HG02970 (cell line): Measurements from ENCODE around the gene TNS2.

ENCODE experiments used
- ATAC-seq: cut with Tn5 transposase; IDR thresholded peaks from one replicate; pipeline ENCODE4 v1.9.1; 2021; ENCODE audit warnings: mild to moderate bottlenecking, moderate library complexity, moderate number of reproducible peaks; ENCODE audit not compliant: unreplicated experiment, low FRiP score

Gene TNS2

DNA sequence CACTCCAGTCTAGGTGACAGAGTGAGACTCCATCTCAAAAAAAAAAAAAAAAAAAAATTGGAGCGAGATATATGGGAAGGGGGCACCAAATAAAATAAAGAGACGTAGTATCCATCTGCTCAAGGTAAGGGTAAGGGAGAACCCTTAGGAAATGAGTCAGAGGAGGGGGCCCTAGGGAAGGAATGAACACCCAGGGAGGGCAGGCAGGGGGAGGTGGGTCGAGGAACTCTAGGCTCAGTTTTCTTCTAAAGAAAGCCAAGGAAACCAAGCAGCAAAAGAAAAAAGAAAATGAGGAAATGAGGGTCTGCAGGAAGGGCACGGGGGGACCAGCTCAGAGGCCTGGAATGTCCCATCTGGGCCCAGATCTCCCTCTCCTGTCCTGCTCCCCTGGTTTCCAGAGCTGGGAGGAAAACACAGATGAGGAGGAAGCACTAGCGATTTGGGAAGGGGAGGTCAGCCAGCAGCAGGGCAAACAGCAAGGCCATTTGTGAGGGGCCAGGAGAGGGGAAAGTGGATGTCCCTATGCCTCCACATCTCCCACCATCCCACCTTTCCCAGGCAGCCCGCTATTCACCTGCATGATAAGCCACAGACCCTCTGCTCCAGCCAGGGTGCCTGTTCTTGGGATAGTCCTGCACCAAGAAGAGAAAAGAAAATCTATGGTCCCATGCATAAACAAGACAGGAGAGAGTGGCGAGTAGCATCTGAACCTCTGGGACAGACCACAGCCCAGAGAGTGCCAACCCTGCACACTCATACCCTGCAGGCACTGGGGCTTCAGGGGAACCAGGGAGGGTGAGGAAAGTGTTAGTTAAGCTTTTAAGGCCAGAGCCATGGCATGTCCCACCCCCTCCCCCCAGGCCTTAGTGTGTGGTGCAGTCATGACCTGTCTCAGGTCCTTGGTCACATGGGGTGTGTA lies 17.5 kb downstream of the TNS2 start:
- ATAC-seq: no peak

DNA sequence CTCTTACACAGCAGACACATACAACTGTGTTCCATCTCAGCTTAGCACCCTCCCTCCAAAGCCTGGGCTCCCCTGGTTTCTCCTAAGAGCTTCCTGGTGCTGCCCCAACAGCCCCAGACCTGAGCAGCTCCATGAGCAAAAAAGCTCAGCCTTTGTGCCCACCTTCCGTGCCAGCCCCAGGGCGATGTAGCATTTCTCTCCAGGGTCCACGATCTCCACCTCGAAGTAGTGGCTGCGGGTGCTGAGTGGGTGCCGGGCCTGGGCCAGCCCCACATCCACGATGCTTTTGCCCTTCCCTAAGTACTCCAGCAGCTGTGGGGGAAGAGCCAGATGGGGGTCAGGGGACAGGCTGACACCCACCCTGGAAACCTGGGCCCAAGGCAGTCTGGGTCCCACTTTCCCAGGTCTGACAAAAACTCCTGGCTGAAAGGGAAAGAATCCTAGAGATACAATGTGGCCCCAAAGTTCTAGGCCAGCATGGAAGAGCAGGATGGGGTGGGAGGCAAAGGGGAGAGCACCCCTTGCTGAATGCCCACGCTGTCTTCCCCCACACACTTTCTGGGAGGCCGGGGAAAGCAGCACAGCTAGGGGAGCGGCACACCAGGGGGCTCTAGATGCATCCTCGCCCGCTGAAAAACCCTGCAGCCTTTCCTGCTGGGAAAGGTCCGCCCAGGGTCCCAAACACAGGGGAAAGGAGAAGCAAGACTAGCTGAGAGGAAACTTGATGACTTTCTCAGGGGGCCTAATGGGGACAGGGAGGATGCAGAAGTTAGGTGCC lies 18.3 kb downstream of the TNS2 start:
- ATAC-seq: no peak

DNA sequence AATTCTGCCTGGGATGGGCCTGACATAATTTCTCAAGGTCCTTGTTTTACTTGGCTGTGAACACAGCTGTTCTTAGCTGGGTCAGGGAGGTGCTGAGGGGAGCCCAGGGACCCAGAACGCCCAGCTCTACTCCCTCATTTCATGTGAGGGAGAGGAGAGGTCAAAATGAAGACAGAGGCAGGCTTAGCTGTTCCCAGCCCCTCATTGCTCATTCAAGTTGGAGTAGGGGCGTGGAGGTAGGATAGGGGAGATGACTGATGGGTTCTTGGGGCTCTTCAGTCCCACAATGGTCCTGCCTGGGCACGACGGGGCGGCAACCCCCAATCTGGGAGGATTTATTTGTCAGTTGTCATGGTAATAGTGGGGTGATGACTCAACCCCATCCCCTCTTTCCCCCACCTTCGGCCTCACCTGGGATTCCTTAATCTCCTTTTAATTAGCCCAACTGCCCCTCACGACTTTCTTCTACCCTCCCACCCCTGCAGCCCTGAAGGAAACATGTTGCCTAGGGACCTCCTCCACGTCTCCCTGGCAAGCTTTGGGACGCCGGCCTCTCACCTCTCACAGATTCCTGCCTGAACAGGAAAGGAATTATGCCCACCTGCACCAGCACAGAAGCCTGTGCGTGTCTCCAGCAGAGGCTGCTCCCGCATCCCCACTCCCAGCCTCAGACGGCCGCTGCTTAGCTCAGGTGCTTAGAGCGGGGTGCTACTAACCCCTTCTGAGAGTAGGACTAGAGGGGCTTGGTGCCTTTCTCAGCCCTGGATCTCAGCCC lies 19.1 kb downstream of the TNS2 start:
- ATAC-seq: no peak

DNA sequence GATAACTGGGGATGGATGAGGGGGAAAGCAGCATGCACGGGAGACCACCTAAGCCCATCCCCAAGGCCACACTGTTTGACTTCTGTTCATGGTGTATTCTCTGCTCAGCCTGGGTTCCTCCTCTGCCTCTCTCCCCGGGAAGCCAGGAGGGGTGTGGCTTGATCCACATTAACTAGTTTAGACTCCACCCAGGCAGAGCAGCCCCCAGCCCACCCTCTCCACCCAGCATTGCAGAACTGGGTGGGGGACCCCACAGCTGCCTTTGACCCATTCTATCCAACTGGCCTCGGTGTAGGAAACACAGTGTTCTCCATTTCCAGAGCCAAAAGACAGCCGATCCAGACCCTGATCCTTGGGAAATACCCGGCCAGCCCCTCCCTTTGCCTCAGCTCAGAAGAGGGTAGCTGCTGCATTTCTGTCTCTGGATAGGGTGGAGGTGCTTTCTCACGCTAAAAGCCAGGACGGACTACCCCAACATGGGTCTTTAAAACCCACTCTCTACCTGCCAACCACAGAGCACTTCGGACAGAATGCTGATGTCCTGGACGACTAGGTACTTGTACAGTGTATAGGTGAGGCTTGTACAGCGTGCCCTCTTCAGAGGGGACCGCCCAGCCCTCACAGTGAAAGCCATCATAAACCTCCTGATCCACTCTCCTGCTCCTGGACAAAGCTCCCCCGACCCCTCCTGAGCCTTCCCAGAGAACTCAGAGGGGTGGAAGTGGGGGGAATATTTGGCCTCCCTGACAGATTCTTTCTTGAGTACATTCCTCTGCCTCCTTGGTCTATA lies 20.0 kb downstream of the TNS2 start:
- no peak for ATAC-seq

DNA sequence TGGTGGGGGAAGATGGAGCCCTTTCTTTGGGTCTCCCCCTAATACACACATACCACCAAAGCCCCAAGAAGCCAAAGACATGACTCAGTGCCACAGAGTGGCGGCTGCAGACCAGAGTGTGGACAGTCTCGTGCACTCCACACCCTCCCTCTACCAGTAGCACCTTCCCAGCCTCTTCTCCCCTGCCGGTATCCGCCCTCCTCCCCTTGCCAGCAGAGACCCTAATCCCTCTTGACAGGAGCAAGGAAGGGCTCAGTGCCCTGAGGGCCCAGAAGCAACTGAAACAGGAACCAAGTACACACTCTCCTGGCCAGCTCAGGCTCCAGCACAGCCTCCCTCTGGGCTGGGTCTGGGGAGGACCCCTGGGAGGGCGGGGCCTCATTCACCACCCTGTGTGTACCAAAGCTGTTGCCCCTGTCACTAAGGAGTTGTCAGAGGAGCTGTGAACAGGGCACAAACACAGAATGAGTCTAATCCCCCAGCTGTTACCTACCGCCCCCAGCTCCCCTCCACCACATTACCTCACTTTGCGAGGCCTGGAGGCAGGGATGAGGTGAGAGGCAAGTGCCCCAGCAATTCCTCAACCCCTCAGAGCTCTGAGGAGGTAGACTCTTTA lies 21.1 kb downstream of the TNS2 start:
- ATAC-seq: no peak

DNA sequence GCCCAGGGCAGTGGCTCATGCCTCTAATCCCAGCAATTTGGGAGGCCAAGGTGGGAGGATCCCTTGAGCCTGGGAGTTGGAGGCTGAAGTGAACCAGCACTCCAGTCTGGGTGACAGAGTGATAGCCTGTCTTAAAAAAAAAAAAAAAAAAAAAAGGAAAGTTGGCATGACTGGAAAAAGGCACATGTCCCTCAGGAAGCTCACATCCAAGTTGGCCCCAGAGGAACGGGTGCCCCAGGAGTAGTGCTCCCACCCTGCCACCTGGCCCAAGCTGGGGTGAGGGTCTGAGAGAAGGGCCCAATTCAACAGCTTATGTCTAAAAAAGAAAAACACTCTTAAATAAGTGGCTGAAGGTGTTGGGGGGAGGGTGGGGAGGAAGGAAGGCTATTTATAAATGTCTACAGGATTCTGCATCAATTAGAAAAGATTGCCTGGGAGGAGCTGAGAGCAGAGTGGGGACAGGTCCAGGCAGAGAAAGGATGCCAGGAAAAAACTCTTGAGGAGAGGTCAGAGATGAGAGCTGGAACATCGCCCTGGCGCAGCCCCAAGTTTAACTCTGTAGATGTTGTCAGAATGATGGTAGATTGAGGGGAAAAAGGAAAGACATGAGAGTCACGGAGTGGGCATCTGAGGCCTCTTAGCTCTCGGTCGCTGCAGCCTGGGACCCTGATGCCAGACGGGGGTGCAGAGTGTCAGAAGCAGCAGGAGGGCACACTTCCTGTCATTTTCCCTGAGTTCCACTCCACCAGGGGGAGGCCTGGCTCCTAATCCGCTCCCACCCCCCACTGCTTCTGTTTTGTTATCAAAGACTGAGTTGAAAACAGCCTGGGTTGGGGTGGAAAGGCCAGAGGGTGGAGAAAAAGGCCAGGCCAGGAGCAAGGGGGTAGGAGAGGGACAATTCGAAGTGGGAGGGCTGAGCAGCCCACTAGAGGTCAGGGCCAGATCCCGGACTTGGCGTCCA lies 22.0 kb downstream of the TNS2 start:
- no peak for ATAC-seq

DNA sequence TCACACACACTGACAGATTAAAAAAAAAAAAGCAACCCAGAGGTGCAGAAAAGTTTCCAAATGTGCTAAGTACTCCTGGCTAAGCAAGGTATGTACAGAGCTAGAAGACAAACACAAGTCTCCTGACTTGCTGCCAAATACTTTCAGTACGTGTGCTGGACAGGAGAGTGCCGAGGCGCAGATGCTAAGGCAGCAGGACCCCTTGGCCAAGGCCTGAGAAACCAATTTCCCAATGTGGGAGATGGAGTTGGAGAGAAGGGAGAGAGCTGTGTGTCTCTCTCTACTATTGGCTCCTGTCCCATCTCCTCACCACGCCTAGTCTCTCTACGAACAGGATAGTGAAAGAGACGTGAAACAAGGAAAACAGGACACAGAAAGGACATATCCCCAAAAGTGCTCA lies 24.0 kb downstream of the TNS2 start:
- ATAC-seq: no peak

- ATAC-seq: no peak
These were observed 24.6 kb downstream of the TNS2 start for GRCh38 chr12:53074283-53074998.

- ATAC-seq: no peak
These were observed 25.1 kb downstream of the TNS2 start for GRCh38 chr12:53074999-53075370.

GRCh38 chr12:53076461-53076860 lies 26.6 kb downstream of the TNS2 start:
- no peak for ATAC-seq

GRCh38 chr12:53077030-53077429 lies 27.2 kb downstream of the TNS2 start:
- ATAC-seq: no peak

DNA sequence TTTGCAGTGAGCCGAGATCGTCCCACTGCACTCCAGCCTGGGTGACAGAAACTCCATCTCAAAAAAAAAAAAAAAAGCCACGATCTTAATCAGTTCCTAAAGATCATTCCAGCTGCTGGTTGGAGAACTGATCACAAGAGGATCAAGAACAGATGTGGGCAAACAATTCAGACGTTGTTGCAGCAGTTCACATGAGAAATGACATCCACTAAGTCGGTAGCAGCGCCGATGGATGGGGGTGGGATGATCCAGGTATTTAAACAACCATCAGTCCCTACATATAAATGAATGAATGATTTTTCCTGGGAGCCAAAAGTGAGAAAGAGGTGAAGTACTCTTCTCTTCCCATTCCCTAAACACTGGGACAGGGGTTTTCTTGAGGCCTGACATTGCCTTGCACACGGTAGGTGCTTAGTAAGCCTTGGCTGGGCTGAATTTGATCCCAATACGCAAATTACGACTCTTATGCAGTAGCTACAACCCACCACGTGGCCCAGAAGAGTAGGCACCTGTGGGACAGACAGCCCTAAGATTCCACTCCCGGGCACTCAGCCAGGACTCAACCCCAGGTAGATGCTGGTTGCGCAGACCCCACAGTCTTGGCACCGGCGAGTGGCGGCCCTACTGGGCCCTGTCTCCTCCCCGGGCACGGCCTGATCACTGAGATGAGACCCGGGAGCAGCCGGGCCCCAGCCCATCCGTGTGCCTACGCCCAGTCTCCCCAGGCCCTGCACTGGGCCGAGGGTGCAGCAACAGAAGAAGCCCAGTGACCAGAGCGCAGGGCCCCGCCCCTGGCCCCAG lies 28.8 kb downstream of the TNS2 start:
- no peak for ATAC-seq

- ATAC-seq: peak; percentile 97
These were observed 29.6 kb downstream of the TNS2 start, which contains the start of gene SPRYD3 for GRCh38 chr12:53079226-53080117. Gene SPRYD3 (minus strand): TSS chr12:53079390. CDS start chr12:53079333, 57 bp downstream.

- ATAC-seq: no peak
These were observed 32.8 kb downstream of the TNS2 start for GRCh38 chr12:53082637-53083175.

- no peak for ATAC-seq
These were observed 36.5 kb downstream of the TNS2 start for GRCh38 chr12:53086361-53086760.

DNA sequence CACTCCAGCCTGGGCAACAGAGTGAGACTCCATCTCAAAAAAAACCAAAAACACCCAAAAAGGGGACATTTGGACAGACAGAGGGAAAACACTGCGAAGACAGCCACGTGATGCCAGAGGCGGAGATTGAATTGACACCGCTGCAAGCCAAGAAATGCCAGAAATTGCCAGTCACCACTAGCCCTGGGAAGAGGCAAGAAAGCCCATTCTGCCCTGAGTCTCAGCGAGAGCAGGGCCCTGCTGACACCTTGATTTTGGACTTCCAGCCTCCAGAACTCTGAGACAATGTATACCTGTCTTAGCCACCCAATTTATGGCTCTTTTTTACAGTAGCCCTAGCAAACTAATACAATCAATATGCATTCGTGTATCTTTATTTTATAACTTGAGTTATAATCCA lies 40.2 kb downstream of the TNS2 start:
- no peak for ATAC-seq
